Body of pancreas (tissue), 4 donors: Measurements from ENCODE around the gene C1QTNF5.

Source experiments
- POLR2A ChIP-seq, 3 donors: fragments of 450-650 bp; IDR thresholded peaks; one replicate each; pipeline ENCODE4 v1.6.1; 2016; ENCODE audit warnings: antibody characterized with exemption in 3 of 3, mild to moderate bottlenecking in 2 of 3
- TF ChIP-seq, protein P1 (sequence below), 7 experiments: fragments of 450-650 bp in 4 of 7; fragments of 200-600 bp in 3 of 7; sonication (generic) in 3 of 7; IDR thresholded peaks; one replicate each; pipeline ENCODE4 v1.5.1; 2016 to 2019; ENCODE audit warnings: antibody characterized with exemption in 7 of 7

DNA sequence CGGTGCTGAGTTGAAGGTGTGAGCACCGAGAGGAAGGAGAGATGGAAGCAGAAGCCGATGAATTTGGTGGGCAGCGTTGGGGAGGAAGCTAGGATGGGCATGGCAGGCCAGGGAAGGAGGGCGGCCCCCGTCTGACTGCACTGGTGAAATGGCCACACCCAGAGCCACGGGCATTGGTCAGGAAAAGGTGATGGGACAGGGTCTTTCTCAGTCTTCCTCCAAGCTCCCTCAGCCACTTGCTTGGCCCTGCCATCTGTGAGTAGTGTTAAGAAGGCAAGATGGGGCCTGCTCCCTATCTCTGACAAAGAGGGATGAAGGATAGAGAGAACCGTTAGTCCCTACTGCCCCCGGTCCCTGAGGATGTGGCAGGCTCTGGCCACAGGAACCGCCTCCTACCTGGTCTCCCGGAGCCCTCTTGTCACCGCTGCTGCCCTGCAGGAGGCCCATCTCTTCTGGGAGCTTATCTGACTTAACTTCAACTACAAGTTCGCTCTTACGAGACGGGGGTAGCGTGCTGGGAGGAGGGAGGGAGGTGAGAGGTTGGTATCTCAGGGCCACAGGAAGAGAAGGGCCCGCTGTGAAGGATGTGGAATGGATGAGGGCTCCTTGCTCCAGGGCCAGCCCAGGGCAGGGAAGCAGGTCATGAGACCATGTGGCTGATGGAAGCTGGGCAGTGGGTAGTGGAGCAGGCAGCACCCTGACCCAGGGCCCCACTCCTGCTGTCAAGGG is 30.6 kb downstream of the C1QTNF5 start:
- no peak for TF ChIP-seq POLR2A (IDR thresholded peaks at IDR 0.05)
- TF ChIP-seq, protein P1, sequence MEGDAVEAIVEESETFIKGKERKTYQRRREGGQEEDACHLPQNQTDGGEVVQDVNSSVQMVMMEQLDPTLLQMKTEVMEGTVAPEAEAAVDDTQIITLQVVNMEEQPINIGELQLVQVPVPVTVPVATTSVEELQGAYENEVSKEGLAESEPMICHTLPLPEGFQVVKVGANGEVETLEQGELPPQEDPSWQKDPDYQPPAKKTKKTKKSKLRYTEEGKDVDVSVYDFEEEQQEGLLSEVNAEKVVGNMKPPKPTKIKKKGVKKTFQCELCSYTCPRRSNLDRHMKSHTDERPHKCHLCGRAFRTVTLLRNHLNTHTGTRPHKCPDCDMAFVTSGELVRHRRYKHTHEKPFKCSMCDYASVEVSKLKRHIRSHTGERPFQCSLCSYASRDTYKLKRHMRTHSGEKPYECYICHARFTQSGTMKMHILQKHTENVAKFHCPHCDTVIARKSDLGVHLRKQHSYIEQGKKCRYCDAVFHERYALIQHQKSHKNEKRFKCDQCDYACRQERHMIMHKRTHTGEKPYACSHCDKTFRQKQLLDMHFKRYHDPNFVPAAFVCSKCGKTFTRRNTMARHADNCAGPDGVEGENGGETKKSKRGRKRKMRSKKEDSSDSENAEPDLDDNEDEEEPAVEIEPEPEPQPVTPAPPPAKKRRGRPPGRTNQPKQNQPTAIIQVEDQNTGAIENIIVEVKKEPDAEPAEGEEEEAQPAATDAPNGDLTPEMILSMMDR (IDR thresholded peaks at IDR 0.05), result no peak
